IPS-15b (cell line): ENCODE measurements around the gene PLA2R1.
"Not testable (repeated sequence)": the region's sequence is repeated elsewhere in the genome, so short reads cannot be mapped to it uniquely, and the experiment has no call there.

Source experiments
- H3K27me3 ChIP-seq: one replicate; pipeline ENCODE4 v1.6.1; 2013; ENCODE audit warnings: low read length; ENCODE audit not compliant: control insufficient read depth, insufficient read depth
- H3K36me3 ChIP-seq: one replicate; pipeline ENCODE4 v1.6.1; 2013; ENCODE audit warnings: low read length; ENCODE audit not compliant: control insufficient read depth, insufficient read depth
- H3K4me1 ChIP-seq: one replicate; pipeline ENCODE4 v1.6.1; 2013; ENCODE audit warnings: mild to moderate bottlenecking, low read length; ENCODE audit not compliant: control insufficient read depth, insufficient read depth
- H3K4me3 ChIP-seq: one replicate; pipeline ENCODE4 v1.5.1; 2013; ENCODE audit warnings: low read depth, low read length
- H3K9ac ChIP-seq: one replicate; pipeline ENCODE4 v1.6.1; 2013; ENCODE audit warnings: low read depth, mild to moderate bottlenecking, low read length
- H3K9me3 ChIP-seq: one replicate; pipeline ENCODE4 v1.6.1; 2013; ENCODE audit warnings: mild to moderate bottlenecking, low read length; ENCODE audit not compliant: control insufficient read depth, insufficient read depth

The PLA2R1 gene

GRCh38 chr2:160043265-160043664 lies 19.1 kb downstream of the PLA2R1 start:
- no peaks in the 10 kb centered on the region for H3K36me3 ChIP-seq
- no peak overlapping the region for H3K4me3 ChIP-seq

GRCh38 chr2:160042054-160042453 lies 20.4 kb downstream of the PLA2R1 start:
- H3K4me1 ChIP-seq = peaks cover 6% of the 10 kb centered on the region
- no peak overlapping the region for H3K4me3 ChIP-seq
- H3K9me3 ChIP-seq = no peaks in the 10 kb centered on the region
- H3K9ac ChIP-seq = no peak overlapping the region
- H3K36me3 ChIP-seq = no peaks in the 10 kb centered on the region
- H3K27me3 ChIP-seq = no peaks in the 10 kb centered on the region

More at GRCh38 chr2:160043265-160043664, 19.1 kb downstream of the PLA2R1 start:
- peaks cover 6% of the 10 kb centered on the region for H3K4me1 ChIP-seq
- no peaks in the 10 kb centered on the region for H3K9me3 ChIP-seq
- H3K9ac ChIP-seq = no peak overlapping the region
- no peaks in the 10 kb centered on the region for H3K27me3 ChIP-seq

- H3K4me1 ChIP-seq = peaks cover 6% of the 10 kb centered on the region
- no peak overlapping the region for H3K4me3 ChIP-seq
- H3K27me3 ChIP-seq = no peaks in the 10 kb centered on the region
- no peaks in the 10 kb centered on the region for H3K9me3 ChIP-seq
- no peaks in the 10 kb centered on the region for H3K36me3 ChIP-seq
- no peak overlapping the region for H3K9ac ChIP-seq
These were observed 21.3 kb downstream of the PLA2R1 start for GRCh38 chr2:160041091-160041490.

GRCh38 chr2:160039166-160039903 lies 23.1 kb downstream of the PLA2R1 start:
- Histone ChIP-seq H3K27me3 (no peaks in the 10 kb centered on the region), H3K9me3 (no peaks in the 10 kb centered on the region), H3K4me1 (peaks cover 6% of the 10 kb centered on the region), H3K36me3 (no peaks in the 10 kb centered on the region), H3K9ac (no peak overlapping the region), H3K4me3 (no peak overlapping the region)

GRCh38 chr2:160038662-160039061 lies 23.8 kb downstream of the PLA2R1 start:
- not testable (repeated sequence) for H3K4me1 ChIP-seq, H3K9ac ChIP-seq, H3K36me3 ChIP-seq, H3K4me3 ChIP-seq, H3K27me3 ChIP-seq, H3K9me3 ChIP-seq

- no peaks in the 10 kb centered on the region for H3K9me3 ChIP-seq
- H3K27me3 ChIP-seq = no peaks in the 10 kb centered on the region
- H3K36me3 ChIP-seq = no peaks in the 10 kb centered on the region
- no peak overlapping the region for H3K9ac ChIP-seq
- H3K4me3 ChIP-seq = no peak overlapping the region
- peaks cover 6% of the 10 kb centered on the region for H3K4me1 ChIP-seq
These were observed 25.7 kb downstream of the PLA2R1 start for GRCh38 chr2:160036736-160037135.

- no peaks in the 10 kb centered on the region for H3K4me1 ChIP-seq
- no peak overlapping the region for H3K9ac ChIP-seq
- H3K27me3 ChIP-seq = no peaks in the 10 kb centered on the region
- no peaks in the 10 kb centered on the region for H3K9me3 ChIP-seq
- H3K36me3 ChIP-seq = no peaks in the 10 kb centered on the region
- H3K4me3 ChIP-seq = no peak overlapping the region
These were observed 27.3 kb downstream of the PLA2R1 start for GRCh38 chr2:160035125-160035524.

GRCh38 chr2:160034396-160034795 lies 28.0 kb downstream of the PLA2R1 start:
- Histone ChIP-seq H3K9ac (no peak overlapping the region), H3K9me3 (no peaks in the 10 kb centered on the region), H3K4me3 (no peak overlapping the region), H3K4me1 (no peaks in the 10 kb centered on the region), H3K36me3 (no peaks in the 10 kb centered on the region), H3K27me3 (no peaks in the 10 kb centered on the region)

GRCh38 chr2:160033732-160034392 lies 28.6 kb downstream of the PLA2R1 start:
- Histone ChIP-seq H3K4me3 (no peak overlapping the region), H3K4me1 (no peaks in the 10 kb centered on the region), H3K36me3 (no peaks in the 10 kb centered on the region), H3K27me3 (no peaks in the 10 kb centered on the region), H3K9me3 (no peaks in the 10 kb centered on the region), H3K9ac (no peak overlapping the region)

GRCh38 chr2:160029270-160029628 lies 33.2 kb downstream of the PLA2R1 start:
- Histone ChIP-seq H3K9me3 (no peaks in the 10 kb centered on the region), H3K36me3 (no peaks in the 10 kb centered on the region), H3K4me3 (no peak overlapping the region), H3K4me1 (no peaks in the 10 kb centered on the region), H3K9ac (no peak overlapping the region), H3K27me3 (no peaks in the 10 kb centered on the region)

GRCh38 chr2:160028431-160029269 lies 33.8 kb downstream of the PLA2R1 start:
- H3K9me3 ChIP-seq = no peaks in the 10 kb centered on the region
- no peaks in the 10 kb centered on the region for H3K27me3 ChIP-seq
- no peak overlapping the region for H3K9ac ChIP-seq
- no peaks in the 10 kb centered on the region for H3K4me1 ChIP-seq
- no peak overlapping the region for H3K4me3 ChIP-seq
- H3K36me3 ChIP-seq = no peaks in the 10 kb centered on the region
